Measurements from ENCODE around the gene CNOT2.

Gene CNOT2

GRCh38 chr12:70379846-70380245 is 136.6 kb downstream of the CNOT2 start:
- TF ChIP-seq POLR2AphosphoS5 (IDR thresholded peaks at IDR 0.05; ENCODE audit: low read depth, low read length) (no peak), SIN3A (IDR thresholded peaks at IDR 0.05; ENCODE audit: borderline replicate concordance, insufficient read depth, low read length) (no peak), TAF1 (IDR thresholded peaks at IDR 0.05; ENCODE audit: borderline replicate concordance, insufficient read depth, low read length) (no peak)

- no peak for TF ChIP-seq REST (IDR thresholded peaks at IDR 0.05; ENCODE audit: insufficient read depth in 1 of 2, low read depth in 2 of 2, low read length in 2 of 2)
- TF ChIP-seq FOXP2 (optimal IDR thresholded peaks at IDR 0.05; ENCODE audit: borderline replicate concordance, extremely low read depth, extremely low read length, insufficient read depth): no peak
- TF ChIP-seq POLR2AphosphoS5 (IDR thresholded peaks at IDR 0.05; ENCODE audit: low read depth, low read length): no peak
- no peak for TF ChIP-seq SIN3A (IDR thresholded peaks at IDR 0.05; ENCODE audit: borderline replicate concordance, insufficient read depth, low read length)
- TF ChIP-seq TAF1 (IDR thresholded peaks at IDR 0.05; ENCODE audit: borderline replicate concordance, insufficient read depth, low read length): no peak
These were observed 140.3 kb downstream of the CNOT2 start for GRCh38 chr12:70383484-70383883.

GRCh38 chr12:70383886-70384285 is 140.7 kb downstream of the CNOT2 start:
- TF ChIP-seq TAF1 (IDR thresholded peaks at IDR 0.05; ENCODE audit: borderline replicate concordance, insufficient read depth, low read length): no peak
- no peak for TF ChIP-seq POLR2AphosphoS5 (IDR thresholded peaks at IDR 0.05; ENCODE audit: low read depth, low read length)
- no peak for TF ChIP-seq SIN3A (IDR thresholded peaks at IDR 0.05; ENCODE audit: borderline replicate concordance, insufficient read depth, low read length)

GRCh38 chr12:70386771-70387170 is 143.5 kb downstream of the CNOT2 start:
- no peak for TF ChIP-seq POLR2AphosphoS5 (IDR thresholded peaks at IDR 0.05; ENCODE audit: low read depth, low read length)
- no peak for TF ChIP-seq TAF1 (IDR thresholded peaks at IDR 0.05; ENCODE audit: borderline replicate concordance, insufficient read depth, low read length)
- no peak for TF ChIP-seq FOXP2 (optimal IDR thresholded peaks at IDR 0.05; ENCODE audit: borderline replicate concordance, extremely low read depth, extremely low read length, insufficient read depth)
- no peak for TF ChIP-seq REST (IDR thresholded peaks at IDR 0.05; ENCODE audit: insufficient read depth in 1 of 2, low read depth in 2 of 2, low read length in 2 of 2)
- no peak for TF ChIP-seq SIN3A (IDR thresholded peaks at IDR 0.05; ENCODE audit: borderline replicate concordance, insufficient read depth, low read length)

GRCh38 chr12:70389678-70390077 is 146.4 kb downstream of the CNOT2 start:
- no peak for TF ChIP-seq FOXP2 (optimal IDR thresholded peaks at IDR 0.05; ENCODE audit: borderline replicate concordance, extremely low read depth, extremely low read length, insufficient read depth)
- no peak for TF ChIP-seq TAF1 (IDR thresholded peaks at IDR 0.05; ENCODE audit: borderline replicate concordance, insufficient read depth, low read length)
- TF ChIP-seq REST (IDR thresholded peaks at IDR 0.05; ENCODE audit: insufficient read depth in 1 of 2, low read depth in 2 of 2, low read length in 2 of 2): no peak
- TF ChIP-seq POLR2AphosphoS5 (IDR thresholded peaks at IDR 0.05; ENCODE audit: low read depth, low read length): no peak
- TF ChIP-seq SIN3A (IDR thresholded peaks at IDR 0.05; ENCODE audit: borderline replicate concordance, insufficient read depth, low read length): no peak

- TF ChIP-seq TAF1 (IDR thresholded peaks at IDR 0.05; ENCODE audit: borderline replicate concordance, insufficient read depth, low read length) (no peak), POLR2AphosphoS5 (IDR thresholded peaks at IDR 0.05; ENCODE audit: low read depth, low read length) (no peak), SIN3A (IDR thresholded peaks at IDR 0.05; ENCODE audit: borderline replicate concordance, insufficient read depth, low read length) (no peak), REST (IDR thresholded peaks at IDR 0.05; ENCODE audit: insufficient read depth in 1 of 2, low read depth in 2 of 2, low read length in 2 of 2) (no peak), FOXP2 (optimal IDR thresholded peaks at IDR 0.05; ENCODE audit: borderline replicate concordance, extremely low read depth, extremely low read length, insufficient read depth) (no peak)
These were observed 150.7 kb downstream of the CNOT2 start for GRCh38 chr12:70393787-70394499.
